GM23338 (cell line): ENCODE data around the gene OR8S1. TPM values are rescaled to one million over a fixed set of nuclear protein-coding genes. Genes with fewer than 3 reads are reported as not detected.

Experiments
- JUNB ChIP-seq: IDR thresholded peaks from one replicate; pipeline ENCODE4 v1.6.1; 2016; ENCODE audit warnings: antibody characterized with exemption; ENCODE audit not compliant: unreplicated experiment
- ZNF114 ChIP-seq: fragments of 250-450 bp; sonication (Bioruptor Pico); IDR thresholded peaks from 2 replicates; pipeline ENCODE4 v1.5.0; 2020; ENCODE audit warnings: mild to moderate bottlenecking, moderate library complexity
- polyA plus RNA-seq: library from polyadenylated mRNA; unstranded; fragments of >200 nt; fragmentation: Nextera tagmentation; extraction: Ambion mirVana; gene quantifications from 2 replicates; pipeline ENCODE4 v1.2.1, GENCODE V29; 2016
- total RNA-seq: library from RNA; depleted of rRNA; stranded (reverse); fragments of >200 nt; shearing (Covaris generic); gene quantifications from 2 replicates; pipeline ENCODE4 v1.2.3, GENCODE V29; 2014; rRNA removed
- TF ChIP-seq, protein P1 (sequence below): fragments of 250-450 bp; sonication (Bioruptor Pico); IDR thresholded peaks from 2 replicates; pipeline ENCODE4 v1.5.0; 2020; ENCODE audit warnings: mild to moderate bottlenecking, moderate library complexity
- TF ChIP-seq, protein P2 (sequence below): IDR thresholded peaks from 2 replicates; pipeline ENCODE4 v1.6.1; 2016; ENCODE audit warnings: antibody characterized with exemption
- TF ChIP-seq, protein P3 (sequence below), 2 experiments: fragments of 200-600 bp in 1 of 2; sonication (generic) in 1 of 2; conservative IDR thresholded peaks; 2 replicates each; pipeline versions ENCODE4 v1.5.1 to v1.6.1; 2016 to 2017; ENCODE audit warnings: antibody characterized with exemption in 2 of 2, low read depth in 2 of 2, mild to moderate bottlenecking in 2 of 2, moderate library complexity in 1 of 2

OR8S1 gene
- total and polyA plus RNA-seq, 2 experiments from 2014 or later, result not detected

DNA sequence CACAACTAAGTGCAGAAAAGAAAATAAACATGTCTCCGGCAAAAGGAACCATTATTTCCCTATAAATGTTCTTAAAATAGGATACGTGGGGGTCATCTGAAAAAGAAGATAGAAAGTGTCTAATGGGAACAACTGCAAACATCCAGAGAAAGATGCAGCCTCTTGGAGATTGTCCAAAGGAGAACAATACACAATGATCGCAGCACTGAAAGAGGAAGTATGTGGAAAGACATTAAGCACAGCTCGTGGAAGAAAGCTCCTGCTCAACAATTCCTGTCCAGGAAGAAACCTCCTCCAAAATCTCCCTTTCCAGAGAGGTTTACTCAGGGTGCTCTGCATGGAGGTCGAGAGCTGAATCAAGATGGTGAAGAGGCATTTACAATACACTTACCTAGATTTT lies 46.9 kb downstream of the OR8S1 start (continued):
- TF ChIP-seq, protein P1, sequence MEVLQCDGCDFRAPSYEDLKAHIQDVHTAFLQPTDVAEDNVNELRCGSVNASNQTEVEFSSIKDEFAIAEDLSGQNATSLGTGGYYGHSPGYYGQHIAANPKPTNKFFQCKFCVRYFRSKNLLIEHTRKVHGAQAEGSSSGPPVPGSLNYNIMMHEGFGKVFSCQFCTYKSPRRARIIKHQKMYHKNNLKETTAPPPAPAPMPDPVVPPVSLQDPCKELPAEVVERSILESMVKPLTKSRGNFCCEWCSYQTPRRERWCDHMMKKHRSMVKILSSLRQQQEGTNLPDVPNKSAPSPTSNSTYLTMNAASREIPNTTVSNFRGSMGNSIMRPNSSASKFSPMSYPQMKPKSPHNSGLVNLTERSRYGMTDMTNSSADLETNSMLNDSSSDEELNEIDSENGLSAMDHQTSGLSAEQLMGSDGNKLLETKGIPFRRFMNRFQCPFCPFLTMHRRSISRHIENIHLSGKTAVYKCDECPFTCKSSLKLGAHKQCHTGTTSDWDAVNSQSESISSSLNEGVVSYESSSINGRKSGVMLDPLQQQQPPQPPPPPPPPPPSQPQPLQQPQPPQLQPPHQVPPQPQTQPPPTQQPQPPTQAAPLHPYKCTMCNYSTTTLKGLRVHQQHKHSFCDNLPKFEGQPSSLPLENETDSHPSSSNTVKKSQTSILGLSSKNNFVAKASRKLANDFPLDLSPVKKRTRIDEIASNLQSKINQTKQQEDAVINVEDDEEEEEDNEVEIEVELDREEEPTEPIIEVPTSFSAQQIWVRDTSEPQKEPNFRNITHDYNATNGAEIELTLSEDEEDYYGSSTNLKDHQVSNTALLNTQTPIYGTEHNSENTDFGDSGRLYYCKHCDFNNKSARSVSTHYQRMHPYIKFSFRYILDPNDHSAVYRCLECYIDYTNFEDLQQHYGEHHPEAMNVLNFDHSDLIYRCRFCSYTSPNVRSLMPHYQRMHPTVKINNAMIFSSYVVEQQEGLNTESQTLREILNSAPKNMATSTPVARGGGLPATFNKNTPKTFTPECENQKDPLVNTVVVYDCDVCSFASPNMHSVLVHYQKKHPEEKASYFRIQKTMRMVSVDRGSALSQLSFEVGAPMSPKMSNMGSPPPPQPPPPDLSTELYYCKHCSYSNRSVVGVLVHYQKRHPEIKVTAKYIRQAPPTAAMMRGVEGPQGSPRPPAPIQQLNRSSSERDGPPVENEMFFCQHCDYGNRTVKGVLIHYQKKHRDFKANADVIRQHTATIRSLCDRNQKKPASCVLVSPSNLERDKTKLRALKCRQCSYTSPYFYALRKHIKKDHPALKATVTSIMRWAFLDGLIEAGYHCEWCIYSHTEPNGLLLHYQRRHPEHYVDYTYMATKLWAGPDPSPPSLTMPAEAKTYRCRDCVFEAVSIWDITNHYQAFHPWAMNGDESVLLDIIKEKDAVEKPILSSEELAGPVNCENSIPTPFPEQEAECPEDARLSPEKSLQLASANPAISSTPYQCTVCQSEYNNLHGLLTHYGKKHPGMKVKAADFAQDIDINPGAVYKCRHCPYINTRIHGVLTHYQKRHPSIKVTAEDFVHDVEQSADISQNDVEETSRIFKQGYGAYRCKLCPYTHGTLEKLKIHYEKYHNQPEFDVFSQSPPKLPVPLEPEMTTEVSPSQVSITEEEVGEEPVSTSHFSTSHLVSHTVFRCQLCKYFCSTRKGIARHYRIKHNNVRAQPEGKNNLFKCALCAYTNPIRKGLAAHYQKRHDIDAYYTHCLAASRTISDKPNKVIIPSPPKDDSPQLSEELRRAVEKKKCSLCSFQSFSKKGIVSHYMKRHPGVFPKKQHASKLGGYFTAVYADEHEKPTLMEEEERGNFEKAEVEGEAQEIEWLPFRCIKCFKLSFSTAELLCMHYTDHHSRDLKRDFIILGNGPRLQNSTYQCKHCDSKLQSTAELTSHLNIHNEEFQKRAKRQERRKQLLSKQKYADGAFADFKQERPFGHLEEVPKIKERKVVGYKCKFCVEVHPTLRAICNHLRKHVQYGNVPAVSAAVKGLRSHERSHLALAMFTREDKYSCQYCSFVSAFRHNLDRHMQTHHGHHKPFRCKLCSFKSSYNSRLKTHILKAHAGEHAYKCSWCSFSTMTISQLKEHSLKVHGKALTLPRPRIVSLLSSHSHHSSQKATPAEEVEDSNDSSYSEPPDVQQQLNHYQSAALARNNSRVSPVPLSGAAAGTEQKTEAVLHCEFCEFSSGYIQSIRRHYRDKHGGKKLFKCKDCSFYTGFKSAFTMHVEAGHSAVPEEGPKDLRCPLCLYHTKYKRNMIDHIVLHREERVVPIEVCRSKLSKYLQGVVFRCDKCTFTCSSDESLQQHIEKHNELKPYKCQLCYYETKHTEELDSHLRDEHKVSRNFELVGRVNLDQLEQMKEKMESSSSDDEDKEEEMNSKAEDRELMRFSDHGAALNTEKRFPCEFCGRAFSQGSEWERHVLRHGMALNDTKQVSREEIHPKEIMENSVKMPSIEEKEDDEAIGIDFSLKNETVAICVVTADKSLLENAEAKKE (CRISPR knock-in tag), result no peak
- TF ChIP-seq JUNB (no peak), ZNF114 (CRISPR knock-in tag) (no peak)
- TF ChIP-seq, protein P2, sequence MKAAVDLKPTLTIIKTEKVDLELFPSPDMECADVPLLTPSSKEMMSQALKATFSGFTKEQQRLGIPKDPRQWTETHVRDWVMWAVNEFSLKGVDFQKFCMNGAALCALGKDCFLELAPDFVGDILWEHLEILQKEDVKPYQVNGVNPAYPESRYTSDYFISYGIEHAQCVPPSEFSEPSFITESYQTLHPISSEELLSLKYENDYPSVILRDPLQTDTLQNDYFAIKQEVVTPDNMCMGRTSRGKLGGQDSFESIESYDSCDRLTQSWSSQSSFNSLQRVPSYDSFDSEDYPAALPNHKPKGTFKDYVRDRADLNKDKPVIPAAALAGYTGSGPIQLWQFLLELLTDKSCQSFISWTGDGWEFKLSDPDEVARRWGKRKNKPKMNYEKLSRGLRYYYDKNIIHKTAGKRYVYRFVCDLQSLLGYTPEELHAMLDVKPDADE, result no peak
- TF ChIP-seq, protein P3, sequence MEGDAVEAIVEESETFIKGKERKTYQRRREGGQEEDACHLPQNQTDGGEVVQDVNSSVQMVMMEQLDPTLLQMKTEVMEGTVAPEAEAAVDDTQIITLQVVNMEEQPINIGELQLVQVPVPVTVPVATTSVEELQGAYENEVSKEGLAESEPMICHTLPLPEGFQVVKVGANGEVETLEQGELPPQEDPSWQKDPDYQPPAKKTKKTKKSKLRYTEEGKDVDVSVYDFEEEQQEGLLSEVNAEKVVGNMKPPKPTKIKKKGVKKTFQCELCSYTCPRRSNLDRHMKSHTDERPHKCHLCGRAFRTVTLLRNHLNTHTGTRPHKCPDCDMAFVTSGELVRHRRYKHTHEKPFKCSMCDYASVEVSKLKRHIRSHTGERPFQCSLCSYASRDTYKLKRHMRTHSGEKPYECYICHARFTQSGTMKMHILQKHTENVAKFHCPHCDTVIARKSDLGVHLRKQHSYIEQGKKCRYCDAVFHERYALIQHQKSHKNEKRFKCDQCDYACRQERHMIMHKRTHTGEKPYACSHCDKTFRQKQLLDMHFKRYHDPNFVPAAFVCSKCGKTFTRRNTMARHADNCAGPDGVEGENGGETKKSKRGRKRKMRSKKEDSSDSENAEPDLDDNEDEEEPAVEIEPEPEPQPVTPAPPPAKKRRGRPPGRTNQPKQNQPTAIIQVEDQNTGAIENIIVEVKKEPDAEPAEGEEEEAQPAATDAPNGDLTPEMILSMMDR (conservative IDR thresholded peaks at IDR 0.05; ENCODE audit: low read depth in 2 of 2), result no peak

Other genes starting within 250 kb of the OR8S1 start
- 5.3 and 7.2 TPM in 2 replicates for gene ZNF641, start 174.7 kb upstream of the OR8S1 start, total RNA-seq
- gene ZNF641, start 174.7 kb upstream of the OR8S1 start, polyA plus RNA-seq, result 1.4 and 1.7 TPM in 2 replicates
- not detected in 2 replicates for gene ANP32D, start 53.1 kb upstream of the OR8S1 start, total RNA-seq
- gene ANP32D, start 53.1 kb upstream of the OR8S1 start, polyA plus RNA-seq, result not detected in 2 replicates
- not detected in 2 replicates for gene C12orf54, start 43.1 kb upstream of the OR8S1 start, total RNA-seq
- gene C12orf54, start 43.1 kb upstream of the OR8S1 start, polyA plus RNA-seq, result not detected in 2 replicates
- not detected in 2 replicates for gene LALBA, start 44.4 kb downstream of the OR8S1 start, total RNA-seq
- not detected in 2 replicates for gene LALBA, start 44.4 kb downstream of the OR8S1 start, polyA plus RNA-seq
- gene KANSL2, start 156.6 kb downstream of the OR8S1 start, total RNA-seq, result 71.3 and 92.5 TPM in 2 replicates
- 29.3 and 35.1 TPM in 2 replicates for gene KANSL2, start 156.6 kb downstream of the OR8S1 start, polyA plus RNA-seq
- gene CCNT1, start 191.1 kb downstream of the OR8S1 start, total RNA-seq, result 28.7 and 33.6 TPM in 2 replicates
- 9.3 and 12.8 TPM in 2 replicates for gene CCNT1, start 191.1 kb downstream of the OR8S1 start, polyA plus RNA-seq